Muscle of back (tissue), 13 donors: ENCODE measurements around the gene GPR25. TPM values are rescaled to one million over a fixed set of nuclear protein-coding genes. Genes with fewer than 3 reads are reported as not detected.
A peak's percentile ranks its signal among the peaks of the same experiment; 100 is the strongest.

Experiments used
- DNase-seq, 3 donors: peaks; one replicate each; pipeline versions ENCODE4 v3.0.0 to v3.0.0-alpha.2; 2013
- long read RNA-seq, 9 donors: transcript quantifications; one replicate each; lab custom pipeline, GENCODE V29; 2026
- polyA plus RNA-seq, 10 donors: library from polyadenylated mRNA; unstranded; fragments of 120-200 nt; gene quantifications; one replicate each; pipeline ENCODE4 v1.2.1, GENCODE V29; 2013; ENCODE audit not compliant: insufficient read length in 10 of 10

GPR25 gene
- polyA plus RNA-seq = under 1 TPM in 2 of 10 donors, not detected in 8; 0.12 to 0.29 TPM
- long read RNA-seq, donor 1 = 0 reads
- long read RNA-seq, donor 2 = 0 reads
- long read RNA-seq, donor 3 = 0 reads
- long read RNA-seq, donor 4 = 0 reads
- long read RNA-seq, donor 5 = 0 reads
- long read RNA-seq, donor 6 = 0 reads
- long read RNA-seq, donor 7 = 0 reads
- long read RNA-seq, donor 8 = 0 reads
- long read RNA-seq, donor 9 = 0 reads

- DNase-seq = no peak
Observed at GRCh38 chr1:200872446-200873115, at the start of gene GPR25. GPR25 (plus strand) TSS chr1:200872981; CDS start chr1:200873038, 57 bp downstream.

GRCh38 chr1:200831091-200831490 is 41.7 kb upstream of the GPR25 start:
- no peak for DNase-seq

- DNase-seq = no peak
Observed at GRCh38 chr1:200834383-200834782, 38.4 kb upstream of the GPR25 start.

GRCh38 chr1:200836213-200836612 is 36.6 kb upstream of the GPR25 start:
- no peak for DNase-seq

DNA sequence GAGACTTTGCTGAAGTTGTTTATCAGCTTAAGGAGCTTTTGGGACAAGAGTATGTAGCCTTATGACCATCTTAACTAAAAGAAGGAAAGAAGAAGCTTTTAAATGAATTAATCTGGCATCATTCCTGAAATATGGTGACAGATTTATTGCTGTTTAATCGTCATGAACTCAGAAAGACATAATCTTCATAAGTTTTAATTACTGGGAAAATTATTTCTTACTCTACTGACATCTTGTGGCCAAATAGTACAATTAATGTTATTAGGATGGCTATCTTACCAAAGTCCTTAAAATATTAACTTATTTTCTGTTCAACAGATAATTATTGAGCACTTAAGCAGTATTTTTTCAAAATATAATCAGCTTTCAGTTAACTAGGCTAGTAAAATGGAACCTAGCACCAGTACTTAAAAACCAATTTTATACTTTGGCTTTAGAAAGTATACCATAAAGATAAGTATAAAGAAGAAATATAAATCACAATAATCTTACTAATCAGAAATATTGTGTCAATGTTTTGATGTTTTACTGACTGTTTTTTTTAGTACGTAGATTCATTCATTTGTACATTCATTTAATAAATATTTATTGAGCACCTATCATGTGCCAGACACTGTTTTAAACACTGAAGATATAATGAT is 34.7 kb upstream of the GPR25 start:
- peak in 2 of 3 donors; percentile 9 to 16 for DNase-seq

- peak in 1 of 3 donors; percentile 37 for DNase-seq
Observed at GRCh38 chr1:200838676-200839445, 33.9 kb upstream of the GPR25 start.

DNA sequence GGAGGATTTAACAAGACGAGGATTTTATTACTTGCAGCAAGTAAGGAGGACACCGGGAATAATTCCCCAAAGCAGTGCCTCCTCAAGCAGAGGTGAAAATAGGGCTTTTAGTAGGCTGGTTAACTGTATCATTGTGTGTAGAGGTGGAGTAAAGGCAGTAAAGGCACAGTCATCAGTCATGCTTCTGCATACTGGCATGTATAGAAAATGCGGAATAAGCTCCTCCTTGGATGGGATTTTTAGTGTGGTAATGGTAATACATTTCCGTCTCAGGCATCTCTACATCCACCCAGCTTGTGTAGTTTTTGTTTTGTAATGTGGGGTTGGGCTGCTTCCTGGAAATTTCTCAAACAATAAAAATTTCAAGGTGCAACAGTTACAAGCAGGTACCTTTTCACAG is 27.4 kb upstream of the GPR25 start:
- no peak for DNase-seq

- DNase-seq = no peak
Observed at GRCh38 chr1:200846398-200846797, 26.4 kb upstream of the GPR25 start.

DNA sequence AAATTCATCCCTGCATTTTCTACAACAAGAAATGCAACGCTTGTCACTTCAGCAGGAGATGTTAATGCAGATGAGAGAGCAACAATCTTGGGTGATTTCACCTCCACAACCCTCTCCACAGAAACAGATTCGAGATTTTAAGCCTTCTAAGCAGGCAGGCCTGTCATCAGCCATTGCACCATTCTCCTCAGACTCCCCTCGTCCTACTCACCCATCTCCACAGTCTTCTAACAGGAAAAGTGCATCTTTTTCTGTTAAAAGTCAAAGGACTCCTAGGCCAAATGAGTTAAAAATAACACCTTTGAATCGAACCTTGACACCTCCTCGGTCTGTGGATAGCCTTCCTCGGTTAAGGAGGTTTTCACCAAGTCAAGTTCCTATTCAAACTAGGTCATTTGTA is 23.4 kb upstream of the GPR25 start:
- DNase-seq = no peak

GRCh38 chr1:200850554-200850953 is 22.2 kb upstream of the GPR25 start:
- DNase-seq = no peak

- DNase-seq = peak in 2 of 3 donors; percentile 44 to 64
Observed at GRCh38 chr1:200856716-200857357, 15.9 kb upstream of the GPR25 start.

DNA sequence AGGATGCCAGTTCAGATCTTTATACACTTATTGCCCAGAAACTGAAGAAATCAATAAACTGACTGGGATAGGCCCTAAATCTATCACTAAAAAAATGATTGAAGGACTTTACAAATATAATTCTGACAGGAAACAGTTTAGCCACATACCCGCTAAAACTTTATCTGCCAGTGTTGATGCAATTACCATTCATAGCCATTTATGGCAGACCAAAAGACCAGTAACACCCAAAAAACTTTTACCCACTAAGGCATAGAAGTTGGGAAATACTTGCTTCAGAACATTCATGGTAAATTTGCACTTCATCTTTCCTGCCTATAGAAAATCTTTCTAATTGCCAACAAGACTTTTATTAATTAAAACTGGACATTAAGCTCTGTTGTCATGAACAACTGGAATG is 15.0 kb upstream of the GPR25 start:
- DNase-seq = no peak

GRCh38 chr1:200861937-200862647 is 10.7 kb upstream of the GPR25 start:
- no peak for DNase-seq

DNA sequence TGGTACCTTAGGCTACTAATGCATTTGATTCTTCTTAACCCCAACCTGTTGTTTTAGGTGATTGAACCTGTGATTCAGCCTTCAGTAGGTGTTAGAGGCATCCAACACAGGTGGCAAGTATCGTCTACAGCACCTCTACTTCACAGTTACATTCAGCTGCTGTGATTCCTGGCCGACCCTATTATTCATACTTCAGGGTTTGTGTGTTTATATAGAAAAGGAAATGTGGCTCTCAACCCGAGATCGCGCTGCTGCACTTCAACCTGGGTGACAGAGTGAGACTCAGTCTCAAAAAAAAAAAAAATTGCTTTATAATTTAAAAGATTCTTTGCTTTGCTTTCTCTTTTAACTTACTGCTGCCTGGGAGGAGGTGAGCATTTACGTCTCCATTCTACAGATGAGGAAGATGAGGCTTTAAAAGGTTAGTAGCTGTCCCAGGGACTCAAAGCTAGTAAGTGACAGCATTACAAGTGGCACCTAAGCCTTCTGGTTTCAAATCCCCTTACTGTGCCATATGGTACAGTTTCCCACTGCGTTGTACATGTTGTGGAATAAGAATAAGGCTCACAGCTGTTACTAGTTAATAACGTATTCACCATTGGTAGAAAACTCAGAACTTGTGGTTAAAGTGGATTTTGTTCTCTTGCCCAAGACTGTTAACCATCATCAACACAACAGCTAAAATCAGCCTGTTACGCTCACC is 9.9 kb upstream of the GPR25 start:
- DNase-seq = no peak

DNA sequence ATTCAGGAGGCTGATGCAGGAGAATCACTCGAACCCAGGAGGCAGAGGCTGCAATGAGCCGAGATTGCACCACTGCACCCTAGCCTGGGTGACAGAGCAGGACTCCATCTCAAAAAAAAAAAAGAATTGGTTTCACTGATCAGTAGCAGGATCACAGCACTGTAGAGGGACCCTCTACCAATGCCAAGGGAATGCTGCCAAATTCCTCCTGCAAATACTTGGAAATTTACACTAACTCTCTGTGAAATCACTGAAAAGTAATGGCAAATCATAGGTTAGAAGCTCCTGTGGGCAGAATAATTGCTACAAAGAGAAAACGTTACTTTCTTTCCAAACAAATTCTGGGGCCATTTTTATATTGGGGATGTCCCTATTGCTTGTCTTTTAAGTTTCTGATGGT is 6.7 kb upstream of the GPR25 start:
- DNase-seq = peak in 2 of 3 donors; percentile 31 to 46

- no peak for DNase-seq
Observed at GRCh38 chr1:200866521-200866920, 6.3 kb upstream of the GPR25 start.

DNA sequence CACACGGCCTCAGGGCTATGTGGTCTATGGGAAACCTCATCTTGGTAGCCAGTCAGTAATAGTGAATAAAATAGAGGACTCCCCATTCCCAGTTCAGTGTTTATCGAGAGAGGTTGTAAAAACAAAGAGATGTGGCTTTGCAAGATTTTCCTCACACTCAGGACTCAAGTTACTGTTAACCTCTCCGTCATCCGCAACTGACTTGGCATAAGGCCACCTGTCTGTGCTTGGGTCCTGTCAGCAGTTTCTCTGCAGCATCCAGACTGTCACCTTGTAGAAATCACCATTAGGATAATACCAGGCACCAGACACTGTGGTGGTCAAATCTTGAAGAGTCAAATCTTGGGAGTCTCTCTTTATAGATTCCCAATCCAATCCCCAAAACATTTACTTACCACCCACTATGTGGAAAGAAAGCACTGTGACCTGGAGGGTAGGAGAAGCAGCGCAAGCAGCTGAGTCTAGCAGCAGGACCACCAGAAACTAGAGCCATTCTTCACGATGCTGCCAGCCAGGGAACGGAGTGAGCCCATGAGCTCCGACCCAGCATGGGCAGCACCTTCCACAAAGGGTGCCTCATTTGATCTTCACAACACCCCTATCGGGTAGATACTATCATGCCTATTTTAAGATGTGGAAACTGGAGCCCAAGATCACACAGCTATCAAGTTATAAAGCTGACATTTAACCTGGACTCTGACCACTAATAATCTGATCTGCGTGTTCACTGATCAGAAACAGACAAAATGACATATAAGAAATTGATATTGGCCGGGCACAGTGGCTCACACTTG is 5.6 kb upstream of the GPR25 start:
- peak in 1 of 3 donors; percentile 20 for DNase-seq

DNA sequence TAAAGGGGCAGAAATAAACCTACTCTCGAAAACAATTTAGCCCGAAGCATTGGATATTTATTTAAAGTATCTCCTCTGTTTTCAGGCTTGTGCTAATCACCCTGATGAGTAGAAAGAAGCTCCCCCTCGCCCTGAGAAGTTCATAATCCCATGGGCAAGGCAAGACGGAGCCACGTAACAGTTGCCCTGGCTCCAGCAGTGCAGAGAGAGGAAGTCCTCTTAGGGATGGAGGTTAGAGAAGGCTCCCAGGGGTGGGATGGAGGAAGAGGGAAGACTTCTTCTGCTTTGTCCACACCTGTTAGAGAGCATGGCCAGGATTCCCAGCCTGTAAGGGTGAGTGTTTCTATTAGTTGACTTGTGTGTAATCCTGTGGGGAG is 3.4 kb upstream of the GPR25 start:
- DNase-seq = no peak

DNA sequence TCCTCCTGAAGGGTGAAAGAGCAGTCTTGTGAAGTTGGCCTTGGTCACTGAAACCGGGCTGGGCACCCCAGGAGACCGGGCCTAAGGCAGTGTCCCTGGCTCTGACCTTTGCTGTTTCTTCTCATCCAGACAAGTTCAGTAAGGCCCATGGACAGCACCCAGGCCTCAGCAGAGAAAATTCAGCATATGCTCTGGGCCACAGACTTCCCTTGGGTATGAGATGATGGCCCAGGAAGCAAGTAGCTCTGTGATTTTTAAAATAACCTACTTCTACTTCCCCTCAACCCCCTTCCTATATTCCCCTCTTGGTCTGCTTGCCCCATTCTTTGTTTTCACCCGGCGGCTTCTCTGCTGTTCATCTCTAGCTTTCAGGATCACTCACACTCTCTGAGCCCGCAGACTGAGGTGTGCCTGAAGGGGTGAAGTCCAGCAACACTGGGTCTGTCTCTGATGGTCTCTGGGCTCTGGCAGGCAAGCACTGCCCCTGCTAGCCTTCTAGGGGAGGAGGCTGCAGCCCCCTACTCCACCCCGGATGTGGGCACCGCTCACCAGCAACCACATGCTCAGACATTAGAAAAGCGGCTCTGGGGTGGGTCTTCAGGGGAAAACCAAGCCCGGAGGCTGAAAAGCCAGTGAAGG is 2.9 kb upstream of the GPR25 start:
- DNase-seq = no peak
